Astrocyte of the cerebellum (primary cell): ENCODE measurements around the gene KLK14.

ENCODE experiments used
- DNase-seq: peaks from one replicate; pipeline ENCODE4 v3.0.0-alpha.2; 2011; ENCODE audit warnings: low read depth
- H3K4me3 ChIP-seq: 2 replicates; pipeline ENCODE4 v1.5.1; 2011; ENCODE audit warnings: mild to moderate bottlenecking, low read depth, low read length, moderate library complexity
- in situ Hi-C: cut with HindIII; loops from 2 replicates; pipeline ENCODE4 v1.10.0; 2017; ENCODE audit warnings: low sequenced_read_pairs
- TF ChIP-seq, protein P1 (sequence below): IDR thresholded peaks from 2 replicates; pipeline ENCODE4 v1.5.1; 2012; ENCODE audit warnings: low read length, low read depth, moderate library complexity, mild to moderate bottlenecking; ENCODE audit errors: missing control alignments

Gene KLK14

DNA sequence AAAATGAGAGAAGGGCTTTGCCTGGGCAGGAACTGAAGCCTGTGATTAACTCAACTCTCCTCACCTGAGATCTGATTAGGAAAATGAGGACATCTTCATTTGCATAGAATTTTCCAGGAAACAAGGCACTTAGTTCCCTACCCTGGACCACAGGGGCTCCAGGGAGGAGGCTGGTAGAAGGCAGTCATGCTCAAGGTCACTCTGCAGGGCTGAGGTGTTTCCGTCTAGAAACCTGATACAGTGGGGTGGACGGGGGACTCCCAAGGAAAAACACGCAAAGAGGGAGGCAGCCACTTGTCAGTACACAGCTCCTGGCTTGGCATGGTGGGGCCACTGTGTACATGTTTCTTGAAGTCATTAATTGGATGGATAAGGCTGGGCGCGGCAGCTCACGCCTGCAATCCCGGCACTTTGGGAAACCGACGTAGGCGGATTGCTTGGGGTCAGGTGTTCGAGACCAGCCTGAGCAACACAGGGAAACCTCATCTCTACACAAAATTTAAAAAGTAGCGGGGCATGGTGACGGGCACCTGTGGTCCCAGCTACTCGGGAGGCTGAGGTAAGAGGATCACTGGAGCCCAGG lies 6.0 kb downstream of the KLK14 start:
- TF ChIP-seq, protein P1, sequence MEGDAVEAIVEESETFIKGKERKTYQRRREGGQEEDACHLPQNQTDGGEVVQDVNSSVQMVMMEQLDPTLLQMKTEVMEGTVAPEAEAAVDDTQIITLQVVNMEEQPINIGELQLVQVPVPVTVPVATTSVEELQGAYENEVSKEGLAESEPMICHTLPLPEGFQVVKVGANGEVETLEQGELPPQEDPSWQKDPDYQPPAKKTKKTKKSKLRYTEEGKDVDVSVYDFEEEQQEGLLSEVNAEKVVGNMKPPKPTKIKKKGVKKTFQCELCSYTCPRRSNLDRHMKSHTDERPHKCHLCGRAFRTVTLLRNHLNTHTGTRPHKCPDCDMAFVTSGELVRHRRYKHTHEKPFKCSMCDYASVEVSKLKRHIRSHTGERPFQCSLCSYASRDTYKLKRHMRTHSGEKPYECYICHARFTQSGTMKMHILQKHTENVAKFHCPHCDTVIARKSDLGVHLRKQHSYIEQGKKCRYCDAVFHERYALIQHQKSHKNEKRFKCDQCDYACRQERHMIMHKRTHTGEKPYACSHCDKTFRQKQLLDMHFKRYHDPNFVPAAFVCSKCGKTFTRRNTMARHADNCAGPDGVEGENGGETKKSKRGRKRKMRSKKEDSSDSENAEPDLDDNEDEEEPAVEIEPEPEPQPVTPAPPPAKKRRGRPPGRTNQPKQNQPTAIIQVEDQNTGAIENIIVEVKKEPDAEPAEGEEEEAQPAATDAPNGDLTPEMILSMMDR = no peak
- in situ Hi-C loops = no loop called here
- no peak for DNase-seq
- no peak overlapping the region for H3K4me3 ChIP-seq

DNA sequence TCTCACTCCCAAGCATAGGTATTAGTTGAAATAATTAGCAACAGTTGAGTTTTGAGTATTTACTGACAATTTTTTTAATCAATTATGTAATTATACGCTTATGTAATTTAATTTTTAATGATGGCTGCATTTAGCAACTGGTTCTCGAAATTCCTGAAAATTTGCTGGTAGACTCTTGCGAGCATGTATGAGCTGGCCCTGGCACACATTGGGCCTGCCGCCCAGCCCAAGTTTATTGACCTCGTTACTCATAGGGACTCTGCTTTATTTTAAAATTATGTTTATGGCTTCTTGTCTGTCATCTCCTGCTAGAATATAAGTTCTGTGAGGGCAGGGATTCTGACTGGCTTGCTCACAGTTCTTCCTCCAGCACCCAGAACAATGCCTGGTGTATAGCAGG lies 6.7 kb downstream of the KLK14 start:
- TF ChIP-seq, protein P1 = no peak
- H3K4me3 ChIP-seq = no peak overlapping the region
- in situ Hi-C loops = no loop called here
- no peak for DNase-seq

DNA sequence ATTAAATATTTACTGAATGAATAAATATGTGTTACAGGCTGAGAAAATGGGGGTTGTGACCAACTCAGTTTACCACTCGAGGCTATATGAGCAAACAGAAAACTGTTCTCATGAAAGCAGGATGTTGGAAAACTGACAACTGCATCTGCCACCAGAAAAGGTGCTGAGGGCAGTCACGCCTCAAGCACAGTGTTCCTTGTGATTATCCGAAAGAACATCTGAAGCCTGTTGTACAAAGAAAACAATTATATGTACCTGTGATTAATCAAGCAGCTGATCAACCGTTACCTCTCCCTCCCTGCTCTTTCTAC lies 11.6 kb downstream of the KLK14 start:
- H3K4me3 ChIP-seq = no peak overlapping the region
- in situ Hi-C loops = no loop called here
- TF ChIP-seq, protein P1 = no peak
- DNase-seq = no peak

DNA sequence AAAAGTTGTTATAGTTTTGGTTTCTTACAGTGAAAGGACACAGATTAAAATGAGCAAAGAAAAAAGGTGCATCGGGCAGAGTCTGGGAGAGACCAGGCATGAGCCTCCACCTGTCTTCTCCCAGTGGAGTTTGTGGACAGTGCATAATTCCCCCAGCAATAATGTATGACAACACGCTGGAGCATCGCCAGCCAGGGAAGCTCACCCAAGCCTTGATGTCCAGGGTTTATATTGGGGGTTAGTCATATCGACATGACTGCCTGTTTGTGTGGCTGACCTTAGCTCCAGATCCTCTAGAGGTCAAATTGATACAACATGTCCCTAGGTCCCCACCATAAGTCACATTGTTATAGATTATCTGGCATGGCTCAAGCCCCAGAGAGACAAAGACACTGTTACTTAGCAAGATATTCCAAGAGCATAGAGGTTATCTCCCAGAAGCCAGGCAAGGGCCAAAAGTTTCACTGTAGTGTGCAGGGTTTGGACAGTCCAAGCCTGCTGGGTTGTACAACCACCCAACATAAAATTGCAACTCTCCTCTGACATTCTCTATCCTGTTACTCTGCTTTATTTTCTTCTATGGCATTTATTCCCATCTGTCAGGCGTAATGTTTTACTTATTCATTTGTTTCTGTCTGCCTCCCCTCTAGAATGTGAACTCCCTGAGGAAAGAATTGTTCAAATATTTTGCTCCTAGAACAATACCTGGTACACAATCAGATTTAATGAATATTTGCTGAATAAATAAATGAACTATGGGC lies 12.2 kb downstream of the KLK14 start:
- TF ChIP-seq, protein P1 = no peak
- H3K4me3 ChIP-seq = no peak overlapping the region
- in situ Hi-C loops = no loop called here
- no peak for DNase-seq

DNA sequence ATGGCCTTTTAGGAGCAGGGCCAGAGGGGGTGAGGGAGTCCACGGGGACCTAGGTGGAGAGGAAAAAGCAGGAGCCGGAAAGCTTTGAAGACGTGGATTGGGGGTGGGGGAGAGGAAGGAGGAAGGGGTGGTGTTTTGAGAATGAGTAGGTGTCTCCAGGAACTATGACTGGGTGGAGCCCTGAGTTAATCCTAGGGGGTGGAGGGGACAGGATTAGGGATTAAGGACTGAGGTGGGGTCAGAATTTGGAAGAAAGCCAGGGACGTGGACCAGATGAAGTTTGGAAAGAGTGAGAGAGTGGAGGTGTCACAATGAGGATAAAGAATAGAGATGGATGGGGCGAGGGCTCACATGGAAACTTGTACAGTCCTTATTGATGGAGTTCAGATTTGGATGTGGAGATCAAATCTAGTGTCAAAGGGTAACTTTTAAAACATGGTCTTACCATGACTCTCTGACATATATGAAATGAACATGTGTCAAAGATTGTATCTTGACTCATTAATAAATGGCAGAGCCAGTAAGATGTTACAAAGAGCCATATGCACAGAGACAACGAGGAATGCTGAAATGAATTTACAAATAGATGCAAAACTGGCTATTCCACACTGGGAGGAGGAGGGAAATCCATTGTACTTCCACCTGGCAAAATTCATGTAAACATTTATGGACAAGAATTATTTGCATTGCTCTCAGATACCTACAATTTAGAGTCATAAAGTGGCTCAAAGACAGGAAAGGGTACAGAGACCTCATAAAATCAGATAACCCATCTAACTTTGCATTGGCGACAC lies 16.1 kb downstream of the KLK14 start:
- TF ChIP-seq, protein P1 = no peak
- in situ Hi-C loops = no loop called here
- no peak for DNase-seq
- H3K4me3 ChIP-seq = no peak overlapping the region

DNA sequence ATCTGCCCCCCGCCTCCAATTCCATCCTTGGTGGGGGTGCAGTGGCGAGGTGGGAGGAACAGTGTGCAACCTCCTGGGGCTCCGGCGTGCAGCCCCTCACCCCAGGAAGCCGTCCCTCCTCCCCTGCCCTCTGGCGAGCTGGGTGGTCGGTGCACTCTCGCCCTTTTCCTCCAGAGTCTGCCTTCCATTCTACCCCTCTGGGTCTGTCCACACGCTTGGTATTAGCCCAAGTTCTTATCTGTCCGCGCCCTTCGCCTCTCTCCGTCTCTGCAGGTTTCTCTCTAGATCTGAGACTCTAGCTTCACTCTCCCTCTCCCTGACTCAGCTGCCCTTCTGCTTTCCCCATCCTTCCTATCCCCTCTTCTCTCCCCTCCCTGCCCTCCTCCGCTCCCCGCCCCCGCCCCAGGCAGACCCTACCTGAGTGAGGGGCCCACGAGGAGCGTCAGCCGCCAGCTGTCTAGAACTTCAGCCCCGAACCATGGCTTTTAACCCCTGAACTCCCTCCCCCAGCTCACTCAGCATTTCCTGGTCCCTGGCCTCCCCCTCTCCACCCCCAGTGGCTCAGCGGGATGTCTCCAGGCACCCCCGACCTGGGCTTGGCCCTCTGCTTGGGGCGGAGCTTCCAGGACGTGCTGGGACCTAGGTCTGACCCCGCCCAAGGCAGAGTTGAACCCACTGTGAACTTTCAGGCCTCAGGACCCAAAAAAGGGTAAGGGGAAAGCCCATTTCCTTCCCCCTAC lies 17.3 kb downstream of the KLK14 start:
- TF ChIP-seq, protein P1 = no peak
- in situ Hi-C loops = no loop called here
- no peak for DNase-seq
- H3K4me3 ChIP-seq = no peak overlapping the region
